Endothelial cell of umbilical vein (primary cell): ENCODE results near the gene LRRTM4. TPM values are rescaled to one million over a fixed set of nuclear protein-coding genes. Genes with fewer than 3 reads are reported as not detected.

ENCODE experiments used
- BruUV-seq: library from RNA; stranded (reverse); fragments of 400-500 nt; replicated peaks from 2 replicates; lab custom pipeline; 2021; lab: Mats Ljungman, UMichigan
- CTCF ChIA-PET: fragments of 300-600, 350-600 bp; sonication (Branson Sonifier 250); formaldehyde crosslinking; loops from one replicate; lab custom pipeline; 2021; ENCODE audit warnings: antibody characterized with exemption, inconsistent platforms; lab: Charles Lee
- POLR2A ChIA-PET: fragments of 300-600, 350-600 bp; sonication (Branson Sonifier 250); formaldehyde crosslinking; loops from one replicate; lab custom pipeline; 2021; ENCODE audit warnings: antibody characterized with exemption, inconsistent platforms; lab: Charles Lee
- DNase-seq: peaks from one replicate; pipeline ENCODE4 v3.0.0-alpha.2; 2011; ENCODE audit warnings: low read depth, low spot score
- FAIRE-seq: peaks from 2 replicates; lab custom pipeline; 2011; peaks lifted over from hg19 to GRCh38; lab: Jason Lieb, UNC
- H2AFZ ChIP-seq: 2 replicates; pipeline ENCODE4 v1.6.0; 2012; ENCODE audit warnings: low read depth, low read length, control low read depth, inconsistent platforms
- H3K27ac ChIP-seq: 2 replicates; pipeline ENCODE4 v1.5.1; 2011; ENCODE audit warnings: low read depth, mild to moderate bottlenecking, control low read depth, low read length, moderate library complexity; ENCODE audit not compliant: insufficient read depth
- H3K27me3 ChIP-seq, 2 experiments: 2 replicates each; pipeline versions ENCODE4 v1.6.0 to v1.6.1; 2011; ENCODE audit warnings: low read length in 2 of 2, mixed read lengths in 1 of 2; ENCODE audit not compliant: control insufficient read depth in 2 of 2, insufficient read depth in 2 of 2
- H3K36me3 ChIP-seq, 2 experiments: 2 replicates in 1 of 2; 3 replicates in 1 of 2; pipeline ENCODE4 v1.5.1; 2011; ENCODE audit warnings: low read length in 2 of 2, mild to moderate bottlenecking in 1 of 2, moderate library complexity in 1 of 2; ENCODE audit not compliant: control insufficient read depth in 2 of 2, insufficient read depth in 2 of 2; ENCODE audit errors: extremely low read depth in 1 of 2
- H3K4me1 ChIP-seq: 3 replicates; pipeline ENCODE4 v1.5.1; 2011; ENCODE audit warnings: mild to moderate bottlenecking, low read length; ENCODE audit not compliant: control insufficient read depth, insufficient read depth; ENCODE audit errors: extremely low read depth
- H3K4me2 ChIP-seq: 2 replicates; pipeline ENCODE4 v1.6.1; 2011; ENCODE audit warnings: low read length, control low read depth, mixed read lengths; ENCODE audit not compliant: insufficient read depth
- H3K4me3 ChIP-seq, 3 experiments: fragments of 200-600 bp in 1 of 3; sonication (generic), shearing (Covaris generic) in 1 of 3; replicated peaks in 1 of 3; 2 replicates each; pipeline ENCODE4 v1.5.1; 2011 to 2016; ENCODE audit warnings: control low read depth in 3 of 3, low read length in 3 of 3, mild to moderate bottlenecking in 2 of 3, inconsistent platforms in 1 of 3, low read depth in 1 of 3, moderate library complexity in 1 of 3; ENCODE audit not compliant: insufficient read depth in 1 of 3
- H3K79me2 ChIP-seq: 2 replicates; pipeline ENCODE4 v1.6.0; 2012; ENCODE audit warnings: low read length, inconsistent platforms; ENCODE audit not compliant: control insufficient read depth, insufficient read depth
- H3K9ac ChIP-seq: replicated peaks from 2 replicates; pipeline ENCODE3; 2011; ENCODE audit warnings: low read length, control low read depth; ENCODE audit not compliant: insufficient read depth; ENCODE audit errors: extremely low read depth
- H3K9me1 ChIP-seq: replicated peaks from 3 replicates; pipeline ENCODE4 v1.6.0; 2011; ENCODE audit warnings: mild to moderate bottlenecking, low read length; ENCODE audit not compliant: control insufficient read depth, insufficient read depth; ENCODE audit errors: extremely low read depth
- H3K9me3 ChIP-seq: replicated peaks from 2 replicates; pipeline ENCODE4 v1.5.1; 2012; ENCODE audit warnings: low read length, inconsistent platforms; ENCODE audit not compliant: control insufficient read depth, insufficient read depth
- H4K20me1 ChIP-seq: replicated peaks from 2 replicates; pipeline ENCODE3; 2011; ENCODE audit warnings: mild to moderate bottlenecking, low read length; ENCODE audit not compliant: control insufficient read depth, insufficient read depth; ENCODE audit errors: extremely low read depth
- CTCF ChIP-seq, 2 donors: IDR thresholded peaks; 1 replicate in 1 of 2; 2 replicates in 1 of 2; pipeline ENCODE4 v1.5.1; 2011; ENCODE audit warnings: low read length in 2 of 2, mild to moderate bottlenecking in 2 of 2, moderate library complexity in 2 of 2, control low read depth in 1 of 2, inconsistent platforms in 1 of 2, low read depth in 1 of 2; ENCODE audit not compliant: insufficient read depth in 1 of 2; ENCODE audit errors: extremely low read depth in 1 of 2
- EZH2 ChIP-seq: IDR thresholded peaks from 2 replicates; pipeline ENCODE4 v1.6.1; 2012; ENCODE audit warnings: borderline replicate concordance, low read depth, mild to moderate bottlenecking, moderate library complexity, low read length, inconsistent platforms; ENCODE audit not compliant: severe bottlenecking
- FOS ChIP-seq: IDR thresholded peaks from 2 replicates; pipeline ENCODE4 v1.6.1; 2011; ENCODE audit warnings: mild to moderate bottlenecking, low read length, moderate library complexity, borderline replicate concordance; ENCODE audit not compliant: insufficient read depth
- JUN ChIP-seq: IDR thresholded peaks from 2 replicates; pipeline ENCODE4 v1.6.1; 2011; ENCODE audit warnings: borderline replicate concordance, low read depth; ENCODE audit not compliant: insufficient read length, insufficient read depth
- POLR2A ChIP-seq: IDR thresholded peaks from 2 replicates; pipeline ENCODE4 v1.6.1; 2012; ENCODE audit warnings: low read depth, mild to moderate bottlenecking, control low read depth, low read length
- POLR2AphosphoS5 ChIP-seq: IDR thresholded peaks from 2 replicates; pipeline ENCODE4 v1.6.1; 2012; ENCODE audit warnings: low read depth, mild to moderate bottlenecking, control low read depth, low read length, moderate library complexity; ENCODE audit not compliant: insufficient read depth
- dilution Hi-C: fragments of 300-500 bp; cut with MboI; formaldehyde crosslinking; loops from one replicate; pipeline ENCODE4 v1.15.0; 2019; ENCODE audit warnings: low sequenced_read_pairs; ENCODE audit not compliant: extremely low pct_ligation_motif_present
- intact Hi-C: fragments of 100-400 bp; cut with micrococcal nuclease; formaldehyde crosslinking; loops from one replicate; pipeline ENCODE4 v1.10.0; 2022
- polyA plus RNA-seq, 4 experiments: library from polyadenylated mRNA; depleted of rRNA in 3 of 4; stranded (reverse) in 3 of 4; unstranded in 1 of 4; fragments of >200 nt; gene quantifications; 2 replicates each; pipeline versions ENCODE4 v1.2.1 to v1.2.3, GENCODE V29; 2011 to 2012; ENCODE audit warnings: missing spikeins in 1 of 4
- total RNA-seq: library from RNA; stranded (reverse); gene quantifications from 2 replicates; pipeline ENCODE4 v1.2.3, GENCODE V29; 2021
- TF ChIP-seq, protein P1 (sequence below): IDR thresholded peaks from 2 replicates; pipeline ENCODE4 v1.6.1; 2011; ENCODE audit not compliant: insufficient read depth, insufficient read length

The LRRTM4 gene
- total and polyA plus RNA-seq, 2 donors (not counting 3 experiments of a cell fraction or from before 2014, with no cell fraction given) = not detected

DNA sequence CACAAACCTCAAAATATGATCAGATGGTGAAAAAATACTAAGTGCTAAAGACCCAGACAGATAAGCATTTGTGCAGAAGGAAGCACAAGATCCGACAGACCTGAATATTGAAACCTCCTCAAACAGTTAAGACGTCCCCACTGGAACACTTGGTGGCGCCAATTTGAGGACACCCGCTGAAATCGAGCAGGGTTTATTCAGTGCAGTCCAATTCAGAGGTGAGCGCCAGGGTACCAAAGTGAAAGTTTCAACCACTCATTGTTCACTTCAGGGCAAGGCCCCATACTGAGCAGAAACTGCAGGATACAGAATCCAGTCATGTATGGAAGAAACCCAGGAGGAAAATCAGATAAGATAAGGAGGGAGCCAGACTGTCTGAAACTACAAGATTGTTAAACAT, 417.6 kb downstream of the LRRTM4 start:
- Histone ChIP-seq H3K4me2 (no peak overlapping the region), H2AFZ (no peak overlapping the region), H3K4me3 (no peak overlapping the region), H3K27me3 (no peaks in the 10 kb centered on the region), H3K4me1 (no peaks in the 10 kb centered on the region), H3K27ac (no peak overlapping the region), H3K36me3 (no peaks in the 10 kb centered on the region), H3K9ac (no peak overlapping the region), H4K20me1 (no peaks in the 10 kb centered on the region), H3K79me2 (no peaks in the 10 kb centered on the region), H3K9me1 (no peaks in the 10 kb centered on the region), H3K9me3 (no peaks in the 10 kb centered on the region)
- dilution Hi-C loops = no loop called here
- CTCF ChIA-PET = no interaction called here
- TF ChIP-seq JUN (no peak), POLR2AphosphoS5 (no peak), FOS (no peak), POLR2A (no peak), EZH2 (no peak), CTCF (IDR thresholded peaks at IDR 0.05; ENCODE audit: extremely low read depth in 1 of 2, insufficient read depth in 1 of 2, low read depth in 1 of 2, low read length in 2 of 2) (no peak)
- TF ChIP-seq, protein P1, sequence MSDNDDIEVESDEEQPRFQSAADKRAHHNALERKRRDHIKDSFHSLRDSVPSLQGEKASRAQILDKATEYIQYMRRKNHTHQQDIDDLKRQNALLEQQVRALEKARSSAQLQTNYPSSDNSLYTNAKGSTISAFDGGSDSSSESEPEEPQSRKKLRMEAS = no peak
- POLR2A ChIA-PET = no interaction called here
- FAIRE-seq (no peak), DNase-seq (no peak)
- no TSS peak for BruUV-seq
- intact Hi-C loops = no loop called here
